ENCODE results near the gene STX8. TPM values are rescaled to one million over a fixed set of nuclear protein-coding genes. Genes with fewer than 3 reads are reported as not detected.
A peak's percentile ranks its signal among the peaks of the same experiment; 100 is the strongest.

The STX8 gene
- total RNA-seq, 2 donors from 2014 or later = 46.6 to 72.4 TPM

- Histone ChIP-seq H3K27ac (no peak overlapping the region), H3K36me3 (no peaks in the 10 kb centered on the region), H3K4me1 (replicated peaks) (no peaks in the 10 kb centered on the region), H3K9me3 (no peaks in the 10 kb centered on the region), H3K4me3 (no peak overlapping the region), H3K27me3 (replicated peaks; ENCODE audit: insufficient read depth) (no peaks in the 10 kb centered on the region)
- no peak for TF ChIP-seq POLR2A (IDR thresholded peaks at IDR 0.05)
- TF ChIP-seq, protein P1, sequence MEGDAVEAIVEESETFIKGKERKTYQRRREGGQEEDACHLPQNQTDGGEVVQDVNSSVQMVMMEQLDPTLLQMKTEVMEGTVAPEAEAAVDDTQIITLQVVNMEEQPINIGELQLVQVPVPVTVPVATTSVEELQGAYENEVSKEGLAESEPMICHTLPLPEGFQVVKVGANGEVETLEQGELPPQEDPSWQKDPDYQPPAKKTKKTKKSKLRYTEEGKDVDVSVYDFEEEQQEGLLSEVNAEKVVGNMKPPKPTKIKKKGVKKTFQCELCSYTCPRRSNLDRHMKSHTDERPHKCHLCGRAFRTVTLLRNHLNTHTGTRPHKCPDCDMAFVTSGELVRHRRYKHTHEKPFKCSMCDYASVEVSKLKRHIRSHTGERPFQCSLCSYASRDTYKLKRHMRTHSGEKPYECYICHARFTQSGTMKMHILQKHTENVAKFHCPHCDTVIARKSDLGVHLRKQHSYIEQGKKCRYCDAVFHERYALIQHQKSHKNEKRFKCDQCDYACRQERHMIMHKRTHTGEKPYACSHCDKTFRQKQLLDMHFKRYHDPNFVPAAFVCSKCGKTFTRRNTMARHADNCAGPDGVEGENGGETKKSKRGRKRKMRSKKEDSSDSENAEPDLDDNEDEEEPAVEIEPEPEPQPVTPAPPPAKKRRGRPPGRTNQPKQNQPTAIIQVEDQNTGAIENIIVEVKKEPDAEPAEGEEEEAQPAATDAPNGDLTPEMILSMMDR (IDR thresholded peaks at IDR 0.05) = no peak
- 97% methylated on average over 4 of the region's 4 CpGs for WGBS
- no peak for DNase-seq (ENCODE audit: low spot score)
- intact Hi-C loops (cut with DNase I) = no loop called here
Measured at GRCh38 chr17:9533441-9533840, 42.2 kb downstream of the STX8 start.

DNA sequence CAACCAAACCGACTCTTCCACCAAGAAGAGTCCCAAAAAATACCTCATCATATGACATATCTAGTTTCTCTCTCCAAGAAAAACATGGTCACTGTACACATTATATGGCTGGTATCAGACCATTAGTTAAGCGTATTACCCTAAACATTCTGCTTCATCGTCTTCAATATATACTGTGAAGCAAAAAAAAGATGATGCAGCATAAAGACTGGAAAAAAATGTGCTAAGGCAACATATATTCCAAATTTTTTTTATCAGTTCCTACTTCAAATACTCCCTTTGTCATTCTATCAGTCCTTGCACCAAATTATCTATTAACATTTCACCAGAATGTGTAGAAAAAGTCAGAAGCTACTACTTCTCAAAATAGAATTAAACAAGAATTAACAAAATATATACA lies 42.9 kb downstream of the STX8 start:
- WGBS = 94% methylated on average over 3 of the region's 3 CpGs
- no peaks in the 10 kb centered on the region for H3K27me3 ChIP-seq (replicated peaks; ENCODE audit: insufficient read depth)
- intact Hi-C loops (cut with DNase I) = no loop called here

DNA sequence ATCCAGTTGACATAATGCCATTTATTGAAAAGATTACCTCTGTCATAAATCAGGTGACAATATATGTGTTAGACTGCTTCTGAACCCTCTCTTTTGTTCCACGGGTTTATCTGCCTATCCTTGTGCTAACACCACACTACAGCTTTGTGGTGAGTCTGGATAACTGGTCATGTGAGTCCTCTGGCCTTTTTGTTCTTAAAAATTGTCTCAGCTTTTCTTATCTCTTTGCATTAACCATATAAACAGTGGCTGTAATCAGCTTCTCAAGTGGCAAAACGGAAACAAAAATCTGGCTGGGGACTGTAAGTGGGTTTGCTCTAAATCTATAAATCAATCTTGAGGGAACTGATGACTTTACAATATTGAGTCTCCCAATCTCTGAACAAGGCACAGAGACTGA lies 44.6 kb downstream of the STX8 start:
- H3K27me3 ChIP-seq (replicated peaks; ENCODE audit: insufficient read depth) = no peaks in the 10 kb centered on the region
- H3K36me3 ChIP-seq = no peaks in the 10 kb centered on the region
- H3K9me3 ChIP-seq = no peaks in the 10 kb centered on the region
- H3K4me1 ChIP-seq (replicated peaks) = no peaks in the 10 kb centered on the region
- DNase-seq (ENCODE audit: low spot score) = no peak
- no peak overlapping the region for H3K27ac ChIP-seq
- TF ChIP-seq POLR2AphosphoS5 (IDR thresholded peaks at IDR 0.05) (no peak), POLR2A (IDR thresholded peaks at IDR 0.05) (no peak)
- TF ChIP-seq, protein P1 (IDR thresholded peaks at IDR 0.05) = no peak
- no peak overlapping the region for H3K4me3 ChIP-seq
- intact Hi-C loops (cut with DNase I) = no loop called here
- 31% methylated on average over 2 of the region's 2 CpGs for WGBS

More for the DNA sequence above, 42.9 kb downstream of the STX8 start:
- H3K4me3 ChIP-seq = no peak overlapping the region
- TF ChIP-seq POLR2AphosphoS5 (IDR thresholded peaks at IDR 0.05) (no peak), POLR2A (IDR thresholded peaks at IDR 0.05) (no peak)
- TF ChIP-seq, protein P1 (IDR thresholded peaks at IDR 0.05) = no peak
- H3K36me3 ChIP-seq = no peaks in the 10 kb centered on the region
- no peaks in the 10 kb centered on the region for H3K4me1 ChIP-seq (replicated peaks)
- no peak overlapping the region for H3K27ac ChIP-seq
- no peaks in the 10 kb centered on the region for H3K9me3 ChIP-seq
- no peak for DNase-seq (ENCODE audit: low spot score)

DNA sequence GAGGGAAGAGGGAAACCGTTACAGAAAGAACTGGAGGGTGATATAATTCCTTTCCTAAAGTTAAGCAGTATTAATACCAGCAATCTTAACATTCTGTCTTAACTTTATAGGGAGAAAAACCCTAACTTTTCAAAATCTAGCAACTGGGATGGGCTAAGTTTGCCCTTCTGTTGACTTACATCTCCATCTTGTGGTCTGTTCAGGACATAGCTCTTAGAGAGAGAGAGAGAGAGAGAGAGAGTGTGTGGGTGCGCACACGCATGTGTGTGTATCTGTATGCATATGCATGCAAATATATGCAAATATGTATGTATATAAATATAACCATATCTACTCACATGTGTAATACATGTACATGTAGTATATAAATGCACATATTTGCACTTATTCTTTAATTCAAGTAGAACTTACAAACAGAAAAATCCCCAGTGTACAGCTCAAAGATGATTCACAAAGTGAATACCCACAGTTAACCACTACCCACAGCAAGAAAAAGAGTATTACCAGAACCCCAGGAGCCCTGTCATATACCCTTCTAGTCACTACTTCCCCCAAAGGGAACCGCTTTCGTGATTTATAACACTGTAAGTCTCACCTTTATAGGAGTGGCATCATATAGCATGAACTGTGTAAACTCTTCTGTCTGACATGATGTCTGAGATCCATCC lies 46.5 kb downstream of the STX8 start:
- Histone ChIP-seq H3K27me3 (replicated peaks; ENCODE audit: insufficient read depth) (no peaks in the 10 kb centered on the region), H3K4me3 (no peak overlapping the region), H3K9me3 (no peaks in the 10 kb centered on the region), H3K4me1 (replicated peaks) (no peaks in the 10 kb centered on the region), H3K27ac (no peak overlapping the region), H3K36me3 (no peaks in the 10 kb centered on the region)
- TF ChIP-seq, protein P1 (IDR thresholded peaks at IDR 0.05) = peak in 2 of 4 experiments; percentile 30 to 37
- TF ChIP-seq POLR2AphosphoS5 (IDR thresholded peaks at IDR 0.05) (no peak), POLR2A (IDR thresholded peaks at IDR 0.05) (no peak)
- no peak for DNase-seq (ENCODE audit: low spot score)
- 67% methylated on average over 5 of the region's 5 CpGs for WGBS
- intact Hi-C loops (cut with DNase I) = no loop called here

DNA sequence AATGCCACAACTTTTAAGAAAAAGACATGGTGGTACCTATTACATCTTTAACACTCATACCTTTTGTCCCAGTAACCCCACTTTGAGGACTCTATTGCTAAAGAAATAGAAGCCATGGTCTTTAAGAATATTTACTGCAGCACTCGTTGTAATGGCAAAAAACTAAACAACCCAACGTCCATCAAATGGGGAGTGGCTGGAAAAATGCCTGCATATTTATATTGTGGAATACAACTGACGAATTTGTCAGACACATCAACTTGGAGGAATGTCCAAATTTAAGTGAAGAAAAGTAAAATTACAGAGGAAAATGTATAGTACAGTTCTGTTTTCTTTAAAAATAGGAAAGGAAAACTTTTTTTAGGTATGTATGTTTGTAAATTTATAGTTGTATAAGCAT lies 47.8 kb downstream of the STX8 start:
- no peaks in the 10 kb centered on the region for H3K36me3 ChIP-seq

More for the DNA sequence above, 47.8 kb downstream of the STX8 start:
- TF ChIP-seq POLR2A (IDR thresholded peaks at IDR 0.05) = no peak
- no peak for TF ChIP-seq POLR2AphosphoS5 (IDR thresholded peaks at IDR 0.05)
- TF ChIP-seq, protein P1 (IDR thresholded peaks at IDR 0.05) = no peak
- no peak overlapping the region for H3K27ac ChIP-seq
- no peak overlapping the region for H3K4me3 ChIP-seq
- H3K4me1 ChIP-seq (replicated peaks) = no peaks in the 10 kb centered on the region
- no peak for DNase-seq (ENCODE audit: low spot score)
- H3K9me3 ChIP-seq = no peaks in the 10 kb centered on the region
- WGBS = 57% methylated on average over 3 of the region's 3 CpGs
- intact Hi-C loops (cut with DNase I) = no loop called here
- no peaks in the 10 kb centered on the region for H3K27me3 ChIP-seq (replicated peaks; ENCODE audit: insufficient read depth)

Measured in prostate gland (tissue), 2 donors.